Activated T-helper 1 cell treated with Interleukin-2 at 50 U/mL for 16 hours (primary cell): ENCODE measurements around the gene GCN1.

Experiments used
- DNase-seq: peaks from one replicate; pipeline ENCODE4 v3.0.0-alpha.2; 2020; ENCODE audit warnings: low read depth

GCN1 gene

GRCh38 chr12:120228291-120229070 lies 34.0 kb upstream of the GCN1 start:
- DNase-seq = peak; percentile 74

GRCh38 chr12:120228041-120228290 lies 33.5 kb upstream of the GCN1 start:
- no peak for DNase-seq

DNA sequence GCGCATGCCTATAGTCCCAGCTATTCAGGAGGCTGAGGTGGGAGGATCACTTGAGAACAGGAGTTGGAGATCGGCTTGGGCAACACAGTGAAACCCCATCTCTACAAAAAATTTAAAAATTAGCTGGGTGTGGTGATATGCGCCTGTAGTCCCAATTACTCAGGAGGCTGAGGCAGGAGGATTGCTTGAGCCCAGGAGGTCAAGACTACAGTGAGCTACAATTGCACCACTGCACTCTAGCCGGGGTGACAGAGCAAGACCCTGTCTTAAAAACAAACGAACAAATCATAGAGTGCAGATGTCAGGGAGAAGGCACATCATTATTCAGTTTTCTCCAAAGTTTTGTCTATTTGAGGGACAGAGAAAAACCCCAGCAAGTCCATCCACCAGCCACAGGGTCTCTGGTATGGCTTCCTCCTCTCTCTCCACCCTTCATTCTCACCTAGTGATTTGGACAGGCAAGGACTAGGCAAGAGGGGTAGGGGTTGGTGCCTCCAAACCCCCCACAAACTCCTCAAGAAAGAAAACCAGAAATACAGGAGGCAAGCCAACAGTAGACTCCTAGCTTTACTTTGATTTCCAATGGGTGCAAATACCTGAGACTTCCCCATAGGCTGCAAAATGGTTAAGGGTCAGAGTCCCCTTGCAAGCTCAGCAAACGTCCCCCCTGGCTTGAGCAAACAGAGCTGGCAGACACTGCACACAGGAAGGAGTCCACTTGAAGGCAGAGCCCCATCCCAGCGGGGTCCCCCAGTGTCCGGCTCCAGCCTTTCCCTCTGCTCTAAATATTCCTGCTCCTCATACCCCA lies 32.9 kb upstream of the GCN1 start:
- no peak for DNase-seq

DNA sequence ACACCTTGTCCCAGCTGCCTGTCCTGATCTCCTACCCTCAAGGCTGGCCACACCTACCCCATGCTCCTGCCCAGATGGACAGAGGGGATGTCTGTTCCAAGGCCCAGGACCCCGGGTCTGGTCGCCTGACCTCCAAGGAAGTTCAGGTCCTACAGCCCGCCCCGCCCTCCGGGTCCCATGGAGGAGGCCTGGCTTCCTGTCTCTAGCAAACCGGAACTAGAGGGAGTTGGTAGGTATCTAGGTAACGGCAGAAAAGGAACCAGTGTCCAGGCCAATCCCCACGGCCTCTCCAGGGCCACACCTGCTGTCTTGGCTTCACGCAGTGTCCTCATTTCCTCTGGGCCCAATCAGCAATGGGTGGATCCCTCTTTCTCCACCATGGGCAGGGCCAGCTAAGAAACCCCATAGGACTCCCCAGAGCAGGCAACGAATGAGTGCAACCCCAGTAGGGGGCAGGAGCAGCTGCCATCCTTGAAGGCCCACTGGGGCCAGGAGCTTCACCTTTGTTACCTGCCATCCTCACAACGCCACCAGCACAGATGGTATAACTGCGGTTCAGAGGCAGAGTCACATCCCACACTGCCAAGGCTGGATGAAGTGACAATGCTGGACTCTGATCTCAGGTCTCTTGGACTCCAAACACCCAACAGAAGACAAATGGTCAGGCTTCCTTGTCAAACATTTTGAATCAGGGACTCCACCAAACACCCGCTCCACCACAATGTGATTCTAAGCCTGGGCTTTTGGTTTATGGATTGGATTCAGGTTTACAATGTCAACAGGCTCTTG lies 31.5 kb upstream of the GCN1 start:
- no peak for DNase-seq

DNA sequence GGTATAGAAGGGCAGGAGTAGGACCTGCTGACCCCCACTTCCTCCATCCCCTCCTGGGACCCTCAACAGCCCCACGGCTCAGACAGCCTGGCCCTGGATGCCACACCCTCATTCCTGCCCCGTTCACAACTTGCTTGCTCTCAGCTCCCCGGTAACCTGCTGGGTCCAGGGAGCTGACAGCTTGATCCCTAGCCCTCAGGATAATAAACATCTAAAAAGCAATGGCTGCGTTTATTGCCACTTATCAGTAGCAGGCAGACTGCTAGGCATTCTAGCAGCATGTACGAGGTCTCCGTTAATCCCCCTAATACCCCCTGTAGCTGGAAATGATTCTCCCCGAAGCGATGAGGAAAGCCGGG lies 30.7 kb upstream of the GCN1 start:
- no peak for DNase-seq

GRCh38 chr12:120224304-120225199 lies 30.0 kb upstream of the GCN1 start:
- no peak for DNase-seq

- DNase-seq = no peak
Measured at GRCh38 chr12:120223458-120224303, 29.2 kb upstream of the GCN1 start.

GRCh38 chr12:120222288-120222832 lies 27.8 kb upstream of the GCN1 start:
- DNase-seq = no peak

- no peak for DNase-seq
Measured at GRCh38 chr12:120221576-120221900, 27.0 kb upstream of the GCN1 start.

DNA sequence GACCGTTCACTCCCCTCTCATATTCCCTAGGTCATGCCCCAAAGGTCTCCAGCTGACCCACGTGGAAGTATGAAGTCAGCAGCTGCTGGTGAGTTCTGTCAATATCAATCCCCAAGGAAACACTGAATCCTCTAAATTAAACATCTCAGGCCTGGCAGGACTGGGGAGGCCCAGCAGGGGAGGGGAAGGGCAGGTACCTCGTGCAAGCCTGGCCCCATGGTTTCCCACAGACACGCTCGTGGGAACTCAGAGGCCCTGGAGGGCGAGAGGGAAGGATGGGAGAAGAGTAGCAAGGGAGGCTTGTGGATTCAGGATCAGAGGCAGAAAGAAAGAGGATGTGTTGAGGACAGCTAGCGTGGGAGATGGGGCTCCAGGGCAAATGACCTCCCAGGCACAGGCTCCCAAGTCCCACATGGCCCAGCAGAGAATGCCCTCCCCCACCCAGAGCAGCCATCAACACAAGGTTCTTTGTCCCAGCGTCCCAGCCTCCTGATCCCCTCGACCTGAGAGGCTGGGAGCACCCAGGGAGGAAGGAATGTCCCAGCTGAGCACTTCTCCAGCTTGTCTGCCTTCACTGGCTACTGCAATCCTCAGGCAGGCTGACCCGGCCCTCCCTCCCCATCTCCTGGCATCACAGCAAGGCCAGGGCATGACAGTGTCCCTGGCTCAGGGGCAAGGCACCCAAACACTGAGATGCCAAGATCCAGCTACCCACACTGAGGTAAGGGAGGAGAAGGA lies 26.5 kb upstream of the GCN1 start:
- no peak for DNase-seq

DNA sequence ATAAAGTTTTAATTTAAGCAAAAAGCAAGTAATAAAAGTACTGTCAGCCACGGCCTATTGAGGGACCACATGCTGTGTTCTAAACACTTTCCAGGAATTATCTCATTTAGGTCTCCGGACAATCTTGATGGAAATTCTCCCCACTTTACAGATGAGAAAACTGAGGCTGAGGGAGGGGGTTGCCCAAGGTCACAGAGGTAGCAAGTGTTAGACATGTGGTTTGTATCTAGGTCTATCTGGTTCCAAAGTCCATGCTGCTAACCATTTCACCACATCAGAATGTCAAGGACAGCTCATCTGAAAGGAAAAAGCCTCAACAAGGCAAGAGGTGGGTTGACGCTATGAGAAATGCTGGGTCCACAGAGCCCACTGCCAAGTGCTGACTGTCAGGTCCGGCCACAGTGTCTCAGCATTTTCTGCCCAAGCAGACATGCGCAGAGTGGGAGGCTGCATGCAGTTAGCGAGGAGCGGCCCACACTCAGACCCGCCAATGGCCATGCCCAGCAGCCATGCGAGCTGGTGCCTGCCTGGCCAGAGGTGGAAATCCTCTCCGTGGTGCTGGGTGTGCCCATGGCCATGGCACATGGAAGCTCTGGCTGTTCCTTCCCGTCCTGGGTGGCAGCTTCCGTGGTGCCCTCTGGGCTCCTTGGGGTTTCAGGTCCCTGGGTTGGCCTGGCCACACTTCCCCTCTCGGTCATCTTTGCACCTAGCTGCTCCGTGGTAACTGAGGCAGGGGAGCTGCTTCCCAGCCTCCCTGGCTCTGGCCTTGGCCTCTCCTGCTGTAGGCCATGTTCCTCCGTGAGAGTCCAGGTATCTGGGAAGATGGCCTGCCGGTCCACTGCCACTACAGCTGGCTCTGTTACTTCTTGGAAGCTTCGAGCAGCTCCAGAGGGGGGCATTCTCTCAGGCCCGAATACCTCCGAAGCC lies 24.4 kb upstream of the GCN1 start:
- no peak for DNase-seq

DNA sequence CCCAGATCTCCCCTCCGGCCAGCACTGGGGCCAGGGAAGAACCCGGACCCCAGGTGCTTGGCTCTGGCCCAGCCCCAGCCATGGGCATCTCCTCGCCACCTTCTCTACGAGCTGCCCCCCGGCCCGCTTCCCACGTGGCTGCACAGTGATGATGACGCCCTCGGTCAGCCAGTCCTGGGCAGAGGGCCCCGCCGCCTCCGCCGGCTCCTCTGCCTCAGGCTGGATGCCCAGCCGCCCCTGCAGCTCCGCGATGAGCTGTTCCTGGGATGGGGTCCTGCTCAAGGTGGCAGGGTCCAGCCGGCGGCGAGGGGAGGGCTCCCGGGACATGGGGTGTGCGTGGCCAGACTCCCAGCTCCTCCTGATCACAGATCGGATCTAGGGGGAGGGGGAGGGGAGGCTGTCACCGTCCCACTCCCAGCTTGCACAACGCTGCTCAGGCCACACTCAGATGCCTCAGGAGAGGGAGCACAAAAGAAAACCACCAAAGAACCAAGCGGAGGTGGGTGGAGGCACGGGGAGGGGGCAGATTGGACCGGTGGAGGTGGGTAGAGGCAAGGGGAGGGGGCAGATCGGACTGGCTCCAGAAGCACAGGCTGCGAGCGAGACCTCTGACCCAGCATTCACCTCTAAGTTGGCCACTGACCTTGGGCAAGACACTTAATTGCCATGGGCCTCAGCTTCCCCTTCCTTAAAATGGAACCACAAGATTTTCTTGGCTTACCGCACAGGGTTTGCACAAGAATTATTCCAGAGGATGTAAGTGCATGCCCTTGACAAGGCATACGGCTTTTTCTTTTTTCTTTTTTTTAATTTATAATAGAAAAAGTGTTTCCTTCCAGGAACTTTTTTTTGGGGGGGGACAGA lies 22.5 kb upstream of the GCN1 start:
- DNase-seq = no peak

DNA sequence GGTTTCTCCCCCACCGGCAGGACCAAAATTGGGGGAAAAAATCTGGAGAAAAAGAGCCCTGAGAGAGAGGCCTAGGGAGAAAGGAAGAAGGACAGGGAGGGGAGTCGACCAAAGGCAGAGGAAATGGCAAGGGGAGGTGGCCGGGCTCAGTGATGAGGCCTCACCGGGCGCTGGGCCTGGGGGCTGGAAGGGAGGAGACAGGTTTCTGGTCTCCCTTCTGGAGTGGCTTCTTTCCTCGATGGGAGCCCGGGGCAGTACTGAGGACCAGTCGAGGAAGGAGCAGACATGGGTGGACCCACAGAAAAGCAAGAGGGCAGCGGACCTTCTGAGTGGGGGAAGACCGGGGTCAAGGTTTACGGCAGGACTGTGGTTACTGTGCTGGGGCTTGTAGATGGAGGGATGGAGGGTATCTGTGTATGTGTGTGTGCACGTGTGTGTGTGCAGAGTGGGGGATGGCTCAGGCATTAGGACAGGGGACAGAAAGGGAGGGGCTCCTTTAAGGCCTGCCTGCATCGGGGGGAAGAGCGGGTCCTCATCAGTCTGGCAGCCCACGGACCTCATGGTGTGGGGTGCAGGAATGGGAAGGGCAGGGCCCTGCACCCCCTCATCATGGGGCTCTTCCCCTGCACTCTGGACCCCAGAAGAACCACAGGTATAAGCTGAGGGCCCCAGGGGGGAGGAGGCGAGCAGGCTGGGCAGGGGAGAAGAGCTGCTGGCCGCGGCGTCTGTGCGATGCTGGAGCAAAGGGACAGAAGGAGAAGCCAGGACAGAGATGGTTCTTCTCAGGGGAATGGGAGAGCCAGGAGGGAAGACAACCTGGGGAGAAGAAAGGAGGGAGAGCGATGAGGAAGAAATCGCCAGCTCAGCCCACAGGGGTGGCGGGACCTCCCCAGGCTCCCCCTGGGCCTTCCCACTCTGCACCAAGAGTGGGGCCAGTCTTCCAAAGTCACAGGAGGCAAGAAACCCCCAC lies 21.5 kb upstream of the GCN1 start:
- DNase-seq = no peak

- no peak for DNase-seq
Measured at GRCh38 chr12:120215357-120215735, 20.8 kb upstream of the GCN1 start.

- no peak for DNase-seq
Measured at GRCh38 chr12:120214626-120215356, 20.3 kb upstream of the GCN1 start.

DNA sequence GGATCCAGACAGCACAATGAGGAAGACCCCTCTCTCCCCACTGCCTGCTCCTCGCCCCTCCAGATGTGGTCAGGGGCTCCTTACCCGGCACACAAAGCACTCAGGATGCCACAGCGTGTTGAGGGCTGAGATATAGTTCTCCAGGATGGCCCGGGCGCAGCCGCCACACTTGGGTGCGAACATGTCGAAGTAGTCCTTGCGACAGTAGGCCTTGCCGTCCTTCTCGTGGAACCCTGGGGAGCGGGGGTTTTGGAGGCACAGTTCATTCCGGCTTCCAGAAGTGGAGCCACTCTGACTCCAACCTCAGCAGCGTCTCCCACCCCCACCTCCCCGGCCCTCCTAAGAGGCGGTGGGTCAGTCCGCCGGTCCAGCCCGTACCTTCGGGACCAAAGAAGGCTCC lies 19.2 kb upstream of the GCN1 start:
- no peak for DNase-seq
